ENCODE data around the gene TMEM154.

GRCh38 chr4:152629908-152630307 is 49.9 kb downstream of the TMEM154 start:
- TF ChIP-seq CTCF (IDR thresholded peaks at IDR 0.05) (no peak), POLR2A (IDR thresholded peaks at IDR 0.05) (no peak)
